Natural killer cell (primary cell): ENCODE data around the gene GTSF1L. TPM values are rescaled to one million over a fixed set of nuclear protein-coding genes. Genes with fewer than 3 reads are reported as not detected.

ENCODE experiments used
- ATAC-seq, 3 donors: fragments of 150-1000 bp in 2 of 3; fragments of 200-7000 bp in 1 of 3; cut with Tn5 transposase; 1 replicate in 1 of 3; 2 replicates in 2 of 3; pipeline ENCODE4 v1.10.0; 2021; ENCODE audit warnings: mild to moderate bottlenecking in 2 of 3, moderate library complexity in 2 of 3
- DNase-seq, 2 donors: peaks; one replicate each; pipeline versions ENCODE4 v3.0.0 to v3.0.0-alpha.2; 2013 to 2021; ENCODE audit warnings: mixed read lengths in 1 of 2
- H3K27ac ChIP-seq: one replicate; pipeline ENCODE4 v1.5.1; 2013; ENCODE audit warnings: mild to moderate bottlenecking, low read length
- H3K27me3 ChIP-seq: one replicate; pipeline ENCODE4 v1.6.1; 2013; ENCODE audit warnings: low read length; ENCODE audit not compliant: control insufficient read depth, insufficient read depth
- H3K36me3 ChIP-seq: one replicate; pipeline ENCODE4 v1.6.1; 2013; ENCODE audit warnings: low read length; ENCODE audit not compliant: control insufficient read depth, insufficient read depth
- H3K4me1 ChIP-seq: one replicate; pipeline ENCODE4 v1.6.1; 2013; ENCODE audit warnings: low read length; ENCODE audit not compliant: control insufficient read depth, insufficient read depth
- H3K4me3 ChIP-seq: one replicate; pipeline ENCODE4 v1.5.1; 2013; ENCODE audit warnings: low read length
- H3K9me3 ChIP-seq: one replicate; pipeline ENCODE4 v1.6.1; 2013; ENCODE audit warnings: low read length; ENCODE audit not compliant: control insufficient read depth, insufficient read depth
- H3K27ac Mint-ChIP-seq, 2 donors: one replicate each; pipeline ENCODE4 v1.8.0; 2022; ENCODE audit warnings: mild to moderate bottlenecking in 2 of 2, mixed read lengths in 2 of 2, moderate library complexity in 1 of 2
- H3K27me3 Mint-ChIP-seq, 2 donors: one replicate each; pipeline ENCODE4 v1.8.0; 2022; ENCODE audit warnings: low read depth in 2 of 2, mixed read lengths in 2 of 2
- H3K36me3 Mint-ChIP-seq: one replicate; pipeline ENCODE4 v1.8.0; 2022; ENCODE audit warnings: mixed read lengths
- H3K4me1 Mint-ChIP-seq, 2 donors: one replicate each; pipeline ENCODE4 v1.8.0; 2022; ENCODE audit warnings: mixed read lengths in 2 of 2
- H3K4me3 Mint-ChIP-seq: one replicate; pipeline ENCODE4 v1.8.0; 2022; ENCODE audit warnings: mild to moderate bottlenecking, moderate library complexity, mixed read lengths
- H3K9me3 Mint-ChIP-seq, 2 donors: one replicate each; pipeline ENCODE4 v1.8.0; 2022; ENCODE audit warnings: mixed read lengths in 2 of 2
- WGBS: methylation state at CpG from one replicate; pipeline ENCODE4 v1.1.7; 2013; ENCODE audit warnings: missing lambda C conversion rate; ENCODE audit not compliant: insufficient coverage; 5-methylcytosine and 5-hydroxymethylcytosine counted together
- intact Hi-C: fragments of 100-400 bp; cut with micrococcal nuclease; formaldehyde crosslinking; loops from one replicate; pipeline ENCODE4 v1.14.2; 2022
- total RNA-seq, 4 donors: library from RNA; stranded (reverse); fragments of 120-200 nt in 1 of 4; gene quantifications; one replicate each; pipeline versions ENCODE4 v1.2.3 to v1.2.4, GENCODE V29; 2013 to 2022
- TF ChIP-seq, protein P1 (sequence below): fragments of 200-600 bp; IDR thresholded peaks from one replicate; pipeline ENCODE4 v1.8.0; 2022; ENCODE audit warnings: antibody characterized with exemption

The GTSF1L gene
- total RNA-seq, 3 donors from 2014 or later (not counting 1 experiment from before 2014, with no cell fraction given): not detected

DNA sequence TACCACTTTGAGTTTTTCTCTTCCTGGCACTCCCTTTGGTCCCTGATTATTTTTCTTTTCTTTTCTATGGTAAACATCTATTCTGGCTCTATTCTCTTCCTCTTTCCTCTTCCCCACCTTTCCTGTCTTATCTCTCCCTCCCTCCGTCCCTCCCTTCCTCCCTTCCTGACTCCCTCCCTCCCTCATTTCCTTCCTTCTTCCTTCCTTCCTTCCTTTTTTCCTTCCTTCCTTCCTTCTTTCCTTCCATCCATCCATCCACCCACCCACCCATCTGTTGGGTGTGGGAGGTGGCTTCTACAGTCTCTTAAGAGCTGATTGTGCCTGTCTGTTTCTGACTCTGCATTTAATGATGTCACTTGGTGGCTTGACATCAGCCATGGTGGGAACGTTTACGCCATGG lies 43.5 kb upstream of the GTSF1L start:
- ATAC-seq: no peak
- Histone ChIP-seq H3K27ac (no peak overlapping the region), H3K36me3 (no peaks in the 10 kb centered on the region), H3K9me3 (no peaks in the 10 kb centered on the region), H3K4me3 (no peak overlapping the region), H3K27me3 (peaks cover 4% of the 10 kb centered on the region), H3K4me1 (no peaks in the 10 kb centered on the region)
- Mint-ChIP-seq H3K9me3 (no peaks in the 10 kb centered on the region), H3K36me3 (no peaks in the 10 kb centered on the region), H3K4me3 (no peak overlapping the region), H3K4me1 (no peaks in the 10 kb centered on the region), H3K27me3 (peaks cover 47 to 70% of the 10 kb centered on the region in 2 donors), H3K27ac (no peak overlapping the region)
- TF ChIP-seq, protein P1, sequence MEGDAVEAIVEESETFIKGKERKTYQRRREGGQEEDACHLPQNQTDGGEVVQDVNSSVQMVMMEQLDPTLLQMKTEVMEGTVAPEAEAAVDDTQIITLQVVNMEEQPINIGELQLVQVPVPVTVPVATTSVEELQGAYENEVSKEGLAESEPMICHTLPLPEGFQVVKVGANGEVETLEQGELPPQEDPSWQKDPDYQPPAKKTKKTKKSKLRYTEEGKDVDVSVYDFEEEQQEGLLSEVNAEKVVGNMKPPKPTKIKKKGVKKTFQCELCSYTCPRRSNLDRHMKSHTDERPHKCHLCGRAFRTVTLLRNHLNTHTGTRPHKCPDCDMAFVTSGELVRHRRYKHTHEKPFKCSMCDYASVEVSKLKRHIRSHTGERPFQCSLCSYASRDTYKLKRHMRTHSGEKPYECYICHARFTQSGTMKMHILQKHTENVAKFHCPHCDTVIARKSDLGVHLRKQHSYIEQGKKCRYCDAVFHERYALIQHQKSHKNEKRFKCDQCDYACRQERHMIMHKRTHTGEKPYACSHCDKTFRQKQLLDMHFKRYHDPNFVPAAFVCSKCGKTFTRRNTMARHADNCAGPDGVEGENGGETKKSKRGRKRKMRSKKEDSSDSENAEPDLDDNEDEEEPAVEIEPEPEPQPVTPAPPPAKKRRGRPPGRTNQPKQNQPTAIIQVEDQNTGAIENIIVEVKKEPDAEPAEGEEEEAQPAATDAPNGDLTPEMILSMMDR: no peak
- WGBS: 61% methylated on average over 3 of the region's 3 CpGs
- intact Hi-C loops: no loop called here
- no peak for DNase-seq

DNA sequence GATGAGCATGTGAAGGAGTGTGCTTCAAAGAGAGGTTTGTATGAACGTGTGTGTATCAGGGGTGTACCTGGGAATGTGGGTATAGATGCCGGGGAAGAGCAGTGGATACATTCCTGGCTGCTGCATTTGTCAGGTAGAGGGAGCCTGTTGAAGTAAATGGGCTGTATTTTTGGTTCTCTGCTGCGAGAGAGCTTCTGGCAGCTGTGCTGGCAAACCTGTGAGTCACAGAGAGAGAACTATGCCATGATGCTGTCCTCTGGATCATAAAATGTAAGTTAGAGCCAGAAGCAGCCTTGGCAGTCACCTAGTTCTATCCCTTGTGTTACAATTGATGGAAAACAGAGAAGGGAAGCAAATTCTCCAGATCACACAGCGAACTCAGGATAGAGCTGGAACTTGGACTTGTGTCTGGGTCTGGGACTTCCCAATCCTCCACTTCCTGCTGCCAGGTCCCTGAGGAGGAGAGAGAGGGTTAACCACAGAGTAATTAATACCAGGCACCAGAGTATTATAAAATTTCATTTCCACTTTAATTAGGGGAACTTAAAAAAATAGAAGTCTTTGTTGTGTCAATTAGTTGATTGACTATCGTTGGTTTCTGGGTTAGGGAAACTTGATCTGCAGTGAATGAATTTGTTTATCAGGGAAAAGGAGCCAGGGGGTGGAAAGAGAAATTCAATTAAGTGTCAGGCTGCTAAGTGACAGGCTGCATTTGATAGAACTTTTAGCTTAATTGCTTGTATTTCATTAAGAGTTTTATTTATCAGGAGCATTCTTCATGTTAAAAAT lies 41.1 kb upstream of the GTSF1L start:
- H3K4me3 Mint-ChIP-seq: no peak overlapping the region
- H3K4me1 ChIP-seq: no peaks in the 10 kb centered on the region
- DNase-seq: no peak
- no peaks in the 10 kb centered on the region for H3K9me3 ChIP-seq
- no peaks in the 10 kb centered on the region for H3K36me3 Mint-ChIP-seq
- intact Hi-C loops: no loop called here
- 63% methylated on average over 4 of the region's 5 CpGs for WGBS
- no peaks in the 10 kb centered on the region for H3K4me1 Mint-ChIP-seq
- ATAC-seq: no peak
- no peak overlapping the region for H3K27ac Mint-ChIP-seq
- H3K27me3 ChIP-seq: peaks cover 4% of the 10 kb centered on the region
- TF ChIP-seq, protein P1: no peak
- H3K27ac ChIP-seq: no peak overlapping the region
- peaks cover 38 to 50% of the 10 kb centered on the region in 2 donors for H3K27me3 Mint-ChIP-seq
- H3K9me3 Mint-ChIP-seq: no peaks in the 10 kb centered on the region
- no peak overlapping the region for H3K4me3 ChIP-seq
- no peaks in the 10 kb centered on the region for H3K36me3 ChIP-seq

DNA sequence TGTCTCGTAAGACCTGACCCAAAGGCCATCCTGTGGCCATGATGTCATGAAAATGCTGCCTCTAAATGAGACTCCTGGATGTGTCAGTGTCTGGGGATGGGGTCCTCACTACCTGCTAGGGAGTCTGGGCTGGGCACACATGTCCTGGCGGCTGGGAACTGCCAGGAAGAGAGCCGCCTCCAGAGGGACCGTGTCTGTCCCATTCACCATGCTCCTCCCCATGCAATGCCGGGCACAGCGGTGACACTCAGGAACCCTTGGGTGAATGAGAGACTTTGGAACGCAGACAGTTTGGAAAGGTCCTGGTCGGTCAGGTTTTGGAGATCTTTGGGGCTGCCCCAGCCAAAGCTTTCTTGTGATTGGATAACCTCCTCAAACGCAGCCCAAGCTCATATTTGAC lies 40.1 kb upstream of the GTSF1L start:
- no peak overlapping the region for H3K4me3 Mint-ChIP-seq
- H3K9me3 Mint-ChIP-seq: no peaks in the 10 kb centered on the region
- Histone ChIP-seq H3K27me3 (peaks cover 4% of the 10 kb centered on the region), H3K9me3 (no peaks in the 10 kb centered on the region), H3K27ac (no peak overlapping the region), H3K4me3 (no peak overlapping the region), H3K36me3 (no peaks in the 10 kb centered on the region), H3K4me1 (no peaks in the 10 kb centered on the region)
- ATAC-seq: no peak
- no peaks in the 10 kb centered on the region for H3K36me3 Mint-ChIP-seq
- intact Hi-C loops: no loop called here
- TF ChIP-seq, protein P1: no peak
- no peak for DNase-seq
- H3K4me1 Mint-ChIP-seq: no peaks in the 10 kb centered on the region
- no peak overlapping the region for H3K27ac Mint-ChIP-seq
- H3K27me3 Mint-ChIP-seq: peaks cover 31 to 41% of the 10 kb centered on the region in 2 donors
- WGBS: 84% methylated on average over 9 of the region's 9 CpGs

DNA sequence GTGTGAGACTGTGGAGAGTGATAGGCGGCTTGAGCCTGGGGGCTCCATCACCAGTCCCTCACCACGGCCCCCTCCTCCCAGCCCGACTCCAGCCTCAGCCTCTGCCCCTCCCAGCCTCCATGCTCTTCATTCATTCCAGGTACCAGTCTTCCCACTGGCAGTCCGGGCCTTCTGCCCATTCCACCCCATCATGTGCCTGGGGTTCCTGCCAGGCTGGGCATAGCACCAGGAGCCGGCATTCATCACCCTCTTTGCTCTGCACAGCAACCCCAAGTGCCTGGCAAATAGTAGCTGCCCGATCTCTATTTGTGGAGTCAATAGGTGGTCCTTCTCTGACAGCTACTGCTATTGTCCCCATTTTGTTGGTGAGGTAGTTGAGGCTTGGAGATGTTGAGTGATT lies 39.6 kb upstream of the GTSF1L start:
- ATAC-seq: no peak
- H3K27ac Mint-ChIP-seq: no peak overlapping the region
- Histone ChIP-seq H3K27ac (no peak overlapping the region), H3K4me3 (no peak overlapping the region), H3K9me3 (no peaks in the 10 kb centered on the region), H3K27me3 (peaks cover 4% of the 10 kb centered on the region), H3K4me1 (no peaks in the 10 kb centered on the region), H3K36me3 (no peaks in the 10 kb centered on the region)
- no peak overlapping the region for H3K4me3 Mint-ChIP-seq
- 81% methylated on average over 6 of the region's 6 CpGs for WGBS
- H3K27me3 Mint-ChIP-seq: peaks cover 32 to 35% of the 10 kb centered on the region in 2 donors
- TF ChIP-seq, protein P1: no peak
- intact Hi-C loops: no loop called here
- H3K9me3 Mint-ChIP-seq: no peaks in the 10 kb centered on the region
- DNase-seq: no peak
- H3K36me3 Mint-ChIP-seq: no peaks in the 10 kb centered on the region
- no peaks in the 10 kb centered on the region for H3K4me1 Mint-ChIP-seq
